Muscle layer of colon (tissue), 2 donors: Measurements from ENCODE around the gene MMS19.

Experiments
- H3K27ac ChIP-seq: one replicate; pipeline ENCODE4 v1.7.0; 2013; ENCODE audit warnings: low read depth, mild to moderate bottlenecking, low read length, moderate library complexity
- H3K27me3 ChIP-seq, 2 donors: one replicate each; pipeline ENCODE4 v1.7.0; 2013; ENCODE audit warnings: low read length in 2 of 2, mild to moderate bottlenecking in 2 of 2; ENCODE audit not compliant: insufficient read depth in 2 of 2, control insufficient read depth in 1 of 2
- H3K36me3 ChIP-seq: one replicate; pipeline ENCODE4 v1.7.0; 2013; ENCODE audit warnings: mild to moderate bottlenecking, low read length; ENCODE audit not compliant: insufficient read depth
- H3K4me1 ChIP-seq: one replicate; pipeline ENCODE4 v1.7.0; 2013; ENCODE audit warnings: mild to moderate bottlenecking, low read length; ENCODE audit not compliant: insufficient read depth
- H3K4me3 ChIP-seq, 2 donors: one replicate each; pipeline ENCODE4 v1.7.0; 2013; ENCODE audit warnings: low read length in 2 of 2, low read depth in 1 of 2, mild to moderate bottlenecking in 1 of 2, moderate library complexity in 1 of 2
- H3K9ac ChIP-seq: one replicate; pipeline ENCODE4 v1.7.0; 2013; ENCODE audit warnings: low read length
- H3K9me3 ChIP-seq: one replicate; pipeline ENCODE4 v1.7.0; 2013; ENCODE audit warnings: mild to moderate bottlenecking, low read length
- donor health status: abdominal sarcoma.
- donor health status: Adenocarcinoma of cecum.

The MMS19 gene

DNA sequence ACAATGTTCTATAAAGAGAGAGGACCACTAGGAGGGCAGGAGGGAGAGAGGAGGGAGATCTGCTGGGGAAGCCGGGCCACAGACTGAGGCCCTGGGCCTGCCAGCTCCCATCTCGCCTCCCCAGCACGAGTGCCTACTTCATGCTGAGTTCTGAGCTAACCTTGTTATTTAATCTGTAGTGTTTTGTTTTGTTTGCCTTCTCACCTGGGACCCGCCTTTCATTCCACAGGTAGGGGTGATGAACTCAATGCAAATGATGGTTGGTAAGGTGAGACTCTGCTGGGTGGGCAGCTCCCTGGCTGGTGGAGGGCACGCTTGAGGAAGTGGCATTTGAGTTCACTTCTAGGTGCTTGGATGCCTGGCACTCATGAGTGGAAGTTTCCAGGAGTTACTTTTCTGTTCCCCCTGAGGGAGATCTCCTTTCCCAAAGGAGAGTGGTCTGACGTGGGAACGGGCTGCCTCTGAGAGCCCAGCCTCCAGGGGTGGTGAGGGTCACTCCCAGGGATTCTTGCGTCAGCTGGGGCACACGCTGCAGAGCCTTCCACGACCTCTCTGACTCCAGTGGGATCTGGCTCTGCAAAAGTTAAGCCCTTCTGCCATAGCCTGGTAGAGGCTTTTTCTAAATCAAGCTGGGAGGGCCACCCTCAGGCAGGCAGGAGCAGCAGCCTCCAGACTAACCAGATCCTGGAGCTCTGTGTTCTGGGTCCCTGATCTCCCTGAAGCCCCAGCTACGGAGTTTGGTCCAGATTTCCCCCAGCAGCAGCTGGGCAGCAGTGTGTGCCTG is 22.9 kb upstream of the MMS19 start:
- Histone ChIP-seq H3K4me3 (no peak overlapping the region), H3K9me3 (no peaks in the 10 kb centered on the region), H3K4me1 (peaks cover 7% of the 10 kb centered on the region), H3K36me3 (no peaks in the 10 kb centered on the region), H3K27me3 (no peaks in the 10 kb centered on the region), H3K9ac (no peak overlapping the region), H3K27ac (no peak overlapping the region)

DNA sequence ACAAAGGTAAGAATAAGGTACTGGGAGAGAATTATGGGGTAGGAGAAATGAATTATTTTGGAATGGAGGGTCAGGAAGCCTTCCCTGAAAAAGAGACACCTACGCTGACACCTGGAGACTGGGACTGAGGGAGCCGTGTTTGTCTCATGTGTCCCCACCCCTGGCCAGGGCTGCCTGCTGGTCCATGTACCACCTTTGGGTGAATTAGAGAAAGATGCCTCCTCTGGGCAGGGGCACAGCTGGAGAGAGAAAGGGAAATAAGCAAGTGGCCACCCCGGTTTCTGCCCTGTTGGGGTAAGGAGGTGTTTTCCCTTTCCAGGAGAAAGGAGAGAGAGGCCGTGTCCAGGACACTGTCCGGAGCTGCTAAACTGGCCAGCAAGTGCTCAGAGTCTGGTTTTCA is 22.3 kb upstream of the MMS19 start:
- H3K27me3 ChIP-seq, result no peaks in the 10 kb centered on the region
- H3K4me1 ChIP-seq, result peaks cover 7% of the 10 kb centered on the region
- no peak overlapping the region for H3K27ac ChIP-seq
- no peak overlapping the region for H3K4me3 ChIP-seq
- no peak overlapping the region for H3K9ac ChIP-seq
- no peaks in the 10 kb centered on the region for H3K36me3 ChIP-seq
- H3K9me3 ChIP-seq, result no peaks in the 10 kb centered on the region

DNA sequence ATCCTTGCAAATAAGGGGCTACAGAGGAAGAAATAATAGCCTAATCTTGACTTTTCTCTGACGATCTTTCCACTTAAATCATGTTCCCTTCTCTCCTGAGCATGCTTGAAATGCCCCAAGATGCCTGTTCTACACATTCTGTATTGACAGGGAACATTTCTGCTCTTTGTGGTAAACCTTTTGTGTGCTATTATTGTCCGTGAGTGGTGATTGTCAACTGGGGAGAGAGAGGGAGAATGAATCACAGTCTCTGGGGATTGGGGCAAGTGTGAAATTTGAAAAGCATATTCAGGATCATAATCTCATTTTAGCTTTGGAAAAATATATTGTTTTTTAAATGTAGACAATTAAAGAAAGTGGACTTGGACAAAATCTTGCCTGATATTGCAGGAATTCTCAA is 21.1 kb upstream of the MMS19 start:
- H3K27me3 ChIP-seq, result no peaks in the 10 kb centered on the region
- H3K4me3 ChIP-seq, result no peak overlapping the region
- H3K4me1 ChIP-seq, result peaks cover 7% of the 10 kb centered on the region
- H3K9me3 ChIP-seq, result no peaks in the 10 kb centered on the region
- H3K9ac ChIP-seq, result no peak overlapping the region
- H3K27ac ChIP-seq, result no peak overlapping the region
- H3K36me3 ChIP-seq, result no peaks in the 10 kb centered on the region

DNA sequence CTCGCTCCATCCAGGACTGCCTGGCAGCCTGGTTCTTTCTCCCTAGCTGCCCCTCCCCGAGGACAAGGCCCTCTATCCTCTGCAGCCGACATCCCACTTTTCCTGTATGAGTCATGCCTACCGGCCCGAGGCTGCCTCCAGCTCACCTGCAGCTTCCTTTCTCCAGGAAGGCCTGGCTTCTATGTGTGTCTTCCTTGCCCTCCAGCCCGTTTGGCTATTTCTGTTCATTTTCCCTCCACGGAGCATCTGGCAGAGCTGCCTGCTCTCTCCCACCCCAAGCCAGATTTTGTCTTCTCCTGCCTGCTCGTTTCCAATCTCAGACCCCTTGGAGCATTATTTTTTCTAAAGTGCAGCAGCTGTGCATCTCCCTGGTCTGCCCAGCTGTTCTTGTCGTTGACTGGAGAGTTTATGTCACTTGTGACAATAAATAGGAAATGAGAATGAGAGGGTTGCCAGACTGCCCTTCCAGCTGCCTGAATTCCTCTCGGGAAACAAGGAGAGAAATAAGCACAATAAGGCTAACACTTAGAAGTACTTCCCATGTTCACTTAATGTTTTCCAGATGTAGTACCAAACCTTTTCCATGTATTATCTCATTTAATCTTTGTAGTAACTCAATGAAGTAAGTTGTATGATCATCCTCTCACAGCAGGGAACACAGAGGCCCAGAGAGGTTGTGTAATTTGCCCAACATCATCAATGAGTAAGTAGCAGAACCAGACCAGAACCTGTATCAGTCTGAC is 20.2 kb upstream of the MMS19 start:
- Histone ChIP-seq H3K9me3 (no peaks in the 10 kb centered on the region), H3K4me1 (peaks cover 7% of the 10 kb centered on the region), H3K27ac (no peak overlapping the region), H3K9ac (no peak overlapping the region), H3K4me3 (no peak overlapping the region), H3K36me3 (no peaks in the 10 kb centered on the region), H3K27me3 (no peaks in the 10 kb centered on the region)

DNA sequence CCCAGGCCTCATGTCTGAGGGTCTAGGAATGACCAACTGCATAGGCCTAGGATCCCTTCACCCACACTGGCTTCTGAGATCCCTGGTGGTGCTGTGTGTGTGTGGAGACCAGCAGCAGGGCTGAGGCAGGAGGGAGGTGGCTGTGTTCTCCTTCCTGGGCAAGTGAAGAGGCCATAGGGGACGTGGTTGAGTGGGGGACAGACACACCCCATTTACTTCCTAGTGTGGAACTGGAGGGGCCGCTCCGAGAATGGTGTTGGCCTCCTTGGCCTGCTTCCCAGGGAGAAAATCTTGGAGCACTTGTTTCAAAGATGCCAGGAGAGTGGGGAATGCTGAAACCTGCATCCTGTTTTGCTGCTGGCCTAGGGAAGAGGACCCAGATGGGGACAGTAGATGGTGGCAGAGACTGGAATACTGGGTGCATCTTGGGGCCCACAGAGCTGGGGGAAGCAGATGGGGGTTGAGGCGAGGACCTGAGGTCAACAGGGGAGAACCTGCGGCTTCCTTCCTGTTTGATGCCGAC is 19.6 kb upstream of the MMS19 start:
- Histone ChIP-seq H3K9me3 (no peaks in the 10 kb centered on the region), H3K9ac (no peak overlapping the region), H3K36me3 (no peaks in the 10 kb centered on the region), H3K4me3 (no peak overlapping the region), H3K4me1 (peaks cover 9% of the 10 kb centered on the region), H3K27ac (no peak overlapping the region), H3K27me3 (no peaks in the 10 kb centered on the region)

DNA sequence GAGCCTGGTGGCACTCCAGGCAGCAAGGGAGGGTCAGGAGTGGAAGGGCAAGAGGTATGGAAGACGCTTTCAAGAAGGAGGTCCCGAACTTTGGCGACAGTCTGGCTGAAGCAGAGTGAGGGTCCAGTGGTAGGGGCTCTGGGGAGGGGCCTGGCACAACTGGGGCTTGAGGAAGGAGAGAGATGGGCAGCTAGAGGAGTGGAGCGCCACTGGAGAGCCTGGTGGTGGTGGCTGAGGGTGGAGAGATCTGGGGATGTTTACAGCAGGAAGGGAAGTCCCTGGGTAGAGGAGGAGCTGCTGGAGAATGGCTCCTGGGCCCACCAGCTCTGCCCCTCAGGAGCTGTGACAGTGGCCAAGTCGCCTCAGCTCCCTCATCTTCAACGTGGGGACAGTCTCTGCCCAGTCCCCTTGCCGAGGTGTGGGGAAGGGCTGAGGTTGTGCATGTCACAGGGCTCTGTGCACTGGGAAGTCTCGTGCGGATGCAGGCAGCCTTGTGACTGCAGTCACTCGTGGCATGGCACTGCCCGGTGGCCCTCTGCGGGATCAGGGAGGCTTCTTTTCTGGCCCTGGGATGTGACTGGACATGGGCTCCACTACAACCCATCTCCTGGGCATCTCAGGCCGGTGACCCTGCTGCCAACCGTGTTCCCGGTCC is 19.0 kb upstream of the MMS19 start:
- peaks cover 15% of the 10 kb centered on the region for H3K4me1 ChIP-seq
- no peak overlapping the region for H3K27ac ChIP-seq
- no peak overlapping the region for H3K4me3 ChIP-seq
- no peaks in the 10 kb centered on the region for H3K36me3 ChIP-seq
- no peak overlapping the region for H3K9ac ChIP-seq
- no peaks in the 10 kb centered on the region for H3K27me3 ChIP-seq
- no peaks in the 10 kb centered on the region for H3K9me3 ChIP-seq

DNA sequence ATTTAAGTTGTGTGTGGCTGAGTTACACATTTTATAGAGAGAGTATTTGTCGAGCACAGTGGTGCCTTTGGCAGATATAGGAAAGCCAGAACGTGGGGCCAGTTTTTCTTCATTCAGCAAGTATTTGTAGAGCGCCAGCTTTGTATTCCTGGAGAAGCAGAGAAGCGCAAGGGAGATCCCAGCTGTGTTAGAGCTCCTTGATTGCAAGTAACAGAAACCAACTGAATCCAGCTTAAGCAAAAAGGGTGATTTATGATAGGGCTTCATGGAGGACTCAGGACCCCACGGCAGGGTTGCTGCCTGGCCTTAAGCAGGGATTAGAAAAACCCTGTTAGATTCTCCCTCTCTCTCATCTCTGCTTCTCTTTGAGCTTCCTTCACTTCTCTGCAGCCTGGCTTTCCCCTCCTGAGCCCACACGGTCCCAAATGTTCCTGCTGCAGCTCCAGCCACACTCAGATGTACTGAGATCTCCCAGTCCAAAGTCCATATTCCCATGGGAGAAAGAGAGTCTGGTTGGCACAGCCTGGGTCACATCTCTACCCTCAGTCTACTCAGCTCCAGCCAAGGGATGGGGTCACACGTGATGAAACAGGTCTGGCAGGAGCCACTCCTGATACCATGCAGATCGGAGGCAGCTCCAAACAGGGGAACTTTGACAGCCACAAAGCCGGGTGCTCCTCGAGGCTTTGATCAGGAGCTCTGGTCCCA is 17.2 kb upstream of the MMS19 start:
- H3K9ac ChIP-seq, result no peak overlapping the region
- no peaks in the 10 kb centered on the region for H3K9me3 ChIP-seq
- no peak overlapping the region for H3K4me3 ChIP-seq
- H3K4me1 ChIP-seq, result peaks cover 27% of the 10 kb centered on the region
- no peaks in the 10 kb centered on the region for H3K36me3 ChIP-seq
- no peak overlapping the region for H3K27ac ChIP-seq
- no peaks in the 10 kb centered on the region for H3K27me3 ChIP-seq

DNA sequence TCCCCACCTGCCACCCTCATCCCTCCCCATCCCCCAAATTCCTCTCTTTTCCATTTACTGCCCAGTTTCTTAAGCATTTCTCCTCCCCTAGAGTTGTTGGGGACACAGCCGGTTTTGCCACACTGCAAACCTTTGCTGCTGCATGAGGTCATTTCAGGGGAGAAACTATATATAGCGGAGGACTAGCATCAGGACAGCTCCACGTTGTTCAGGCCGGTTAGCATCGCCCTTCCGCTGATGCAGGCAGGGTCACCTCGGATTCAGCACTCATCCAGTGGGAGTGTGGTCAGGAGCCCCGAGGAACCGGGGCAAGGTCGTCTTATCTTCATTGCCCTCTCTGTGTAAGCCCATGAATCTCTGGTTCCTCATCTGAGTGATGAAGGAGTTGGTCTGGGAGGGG is 16.1 kb upstream of the MMS19 start:
- Histone ChIP-seq H3K27ac (no peak overlapping the region), H3K9me3 (no peaks in the 10 kb centered on the region), H3K36me3 (no peaks in the 10 kb centered on the region), H3K4me1 (peaks cover 27% of the 10 kb centered on the region), H3K4me3 (no peak overlapping the region), H3K9ac (no peak overlapping the region), H3K27me3 (no peaks in the 10 kb centered on the region)

DNA sequence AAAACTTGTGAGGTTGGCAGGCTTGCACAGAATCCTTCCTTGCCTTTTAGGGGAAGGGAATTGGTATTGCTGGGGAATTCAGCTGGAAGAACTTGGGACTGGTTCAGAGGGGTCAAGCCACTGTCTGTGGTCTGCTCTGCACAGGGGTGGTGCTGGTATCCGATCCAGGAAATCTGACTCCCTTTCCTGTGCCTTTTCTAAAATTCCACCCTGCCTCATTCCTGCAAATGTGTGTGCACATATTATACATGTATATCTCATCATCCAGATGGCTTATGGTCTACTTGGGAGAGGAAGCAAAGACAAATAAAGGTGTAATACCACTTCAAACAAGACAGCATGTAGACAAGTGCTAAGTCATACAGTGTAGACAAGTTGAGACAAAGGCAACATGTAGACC is 14.8 kb upstream of the MMS19 start:
- H3K4me3 ChIP-seq, result no peak overlapping the region
- H3K27ac ChIP-seq, result no peak overlapping the region
- H3K36me3 ChIP-seq, result no peaks in the 10 kb centered on the region
- H3K9ac ChIP-seq, result no peak overlapping the region
- peaks cover 26% of the 10 kb centered on the region for H3K4me1 ChIP-seq
- no peaks in the 10 kb centered on the region for H3K27me3 ChIP-seq
- no peaks in the 10 kb centered on the region for H3K9me3 ChIP-seq

DNA sequence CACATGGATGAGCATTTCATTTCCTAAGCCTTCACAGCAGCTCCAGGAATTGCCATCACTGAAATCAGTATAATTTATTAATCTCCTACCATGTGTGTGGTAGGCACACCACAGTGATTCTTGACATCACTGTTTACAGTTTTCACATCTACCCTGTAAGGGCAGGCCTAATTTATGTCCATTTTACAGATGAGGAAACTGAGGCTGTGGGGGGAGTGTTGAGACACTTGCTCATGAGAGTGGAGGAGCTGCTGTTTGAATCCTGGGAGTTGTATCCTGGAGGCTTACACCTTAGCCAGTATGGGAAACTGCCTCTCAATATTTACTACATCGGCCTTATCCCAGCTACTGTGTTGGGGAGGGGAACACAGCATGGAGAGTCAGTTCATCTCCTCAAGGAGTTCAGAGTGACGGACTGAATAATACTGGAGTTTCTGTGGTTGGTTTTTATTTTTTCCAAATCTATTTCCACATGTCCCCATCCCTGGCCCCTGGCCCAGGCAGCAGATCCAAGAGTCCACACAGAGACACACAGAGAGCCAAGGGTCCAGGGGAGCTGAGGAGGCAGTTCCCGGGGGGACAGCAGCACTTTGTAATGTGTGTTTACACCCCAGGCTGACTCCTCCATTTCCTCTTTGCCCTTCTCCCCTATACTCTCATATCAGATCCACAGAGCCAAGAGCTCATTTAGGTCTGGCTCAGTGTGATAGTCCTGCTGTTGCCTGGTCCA is 13.7 kb upstream of the MMS19 start:
- H3K4me1 ChIP-seq, result peaks cover 20% of the 10 kb centered on the region
- H3K27me3 ChIP-seq, result no peaks in the 10 kb centered on the region
- no peak overlapping the region for H3K4me3 ChIP-seq
- H3K36me3 ChIP-seq, result no peaks in the 10 kb centered on the region
- H3K9me3 ChIP-seq, result no peaks in the 10 kb centered on the region
- H3K27ac ChIP-seq, result no peak overlapping the region
- H3K9ac ChIP-seq, result no peak overlapping the region
